SIG-M5 treated with dmso at 0.1 percent for 504 hours (cell line): ENCODE measurements around the gene SKP1.
"Not testable (repeated sequence)": the region's sequence is repeated elsewhere in the genome, so short reads cannot be mapped to it uniquely, and the experiment has no call there.

Experiments used
- DNase-seq: peaks from one replicate; lab custom pipeline; 2025; ENCODE audit not compliant: unreplicated experiment; lab: John Stamatoyannopoulos, UW

SKP1 gene

GRCh38 chr5:134176511-134177368 lies at the start of gene SKP1:
Gene SKP1 (minus strand): TSS chr5:134176950. CDS start chr5:134174022, 2,928 bp downstream.
- DNase-seq: peak; percentile 73

DNA sequence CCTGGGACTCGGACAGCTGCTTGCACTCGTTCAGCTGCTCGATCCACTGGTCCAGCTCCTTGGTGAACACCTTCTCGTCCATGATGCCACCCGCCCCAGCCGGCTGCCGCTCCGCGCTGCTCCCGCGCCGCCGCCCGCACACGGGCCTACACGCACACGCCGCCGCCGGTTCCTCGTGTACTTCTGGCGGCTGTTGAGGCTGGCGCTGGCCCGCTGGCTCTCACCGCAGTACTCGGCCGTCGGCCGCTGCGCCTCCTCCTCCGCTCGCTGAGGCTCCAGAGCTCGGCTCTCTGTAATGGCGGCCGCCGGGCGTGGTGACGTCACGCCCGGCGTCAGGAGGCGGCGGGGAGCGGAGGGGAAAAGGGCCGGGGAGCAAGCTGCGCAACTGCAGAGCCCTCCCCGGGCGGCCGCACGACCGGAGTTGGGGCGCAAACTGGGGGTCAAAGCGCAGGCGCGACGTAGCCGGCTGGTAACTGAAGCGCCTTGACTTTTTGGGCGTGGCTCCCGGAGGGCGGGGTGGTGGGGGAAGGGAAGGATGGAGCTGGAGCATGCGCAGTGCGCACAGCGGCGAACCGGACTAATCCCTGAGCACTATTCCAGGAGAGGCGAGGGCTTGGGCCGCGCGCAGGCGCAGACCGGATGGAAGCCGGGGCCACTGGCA lies 49.2 kb upstream of the SKP1 start, which contains the start of gene PPP2CA:
TSS of gene PPP2CA (minus strand) at position 294 of the 661 bp plus-strand sequence. CDS start at position 82, 212 bp downstream.
- peak; percentile 93 for DNase-seq

DNA sequence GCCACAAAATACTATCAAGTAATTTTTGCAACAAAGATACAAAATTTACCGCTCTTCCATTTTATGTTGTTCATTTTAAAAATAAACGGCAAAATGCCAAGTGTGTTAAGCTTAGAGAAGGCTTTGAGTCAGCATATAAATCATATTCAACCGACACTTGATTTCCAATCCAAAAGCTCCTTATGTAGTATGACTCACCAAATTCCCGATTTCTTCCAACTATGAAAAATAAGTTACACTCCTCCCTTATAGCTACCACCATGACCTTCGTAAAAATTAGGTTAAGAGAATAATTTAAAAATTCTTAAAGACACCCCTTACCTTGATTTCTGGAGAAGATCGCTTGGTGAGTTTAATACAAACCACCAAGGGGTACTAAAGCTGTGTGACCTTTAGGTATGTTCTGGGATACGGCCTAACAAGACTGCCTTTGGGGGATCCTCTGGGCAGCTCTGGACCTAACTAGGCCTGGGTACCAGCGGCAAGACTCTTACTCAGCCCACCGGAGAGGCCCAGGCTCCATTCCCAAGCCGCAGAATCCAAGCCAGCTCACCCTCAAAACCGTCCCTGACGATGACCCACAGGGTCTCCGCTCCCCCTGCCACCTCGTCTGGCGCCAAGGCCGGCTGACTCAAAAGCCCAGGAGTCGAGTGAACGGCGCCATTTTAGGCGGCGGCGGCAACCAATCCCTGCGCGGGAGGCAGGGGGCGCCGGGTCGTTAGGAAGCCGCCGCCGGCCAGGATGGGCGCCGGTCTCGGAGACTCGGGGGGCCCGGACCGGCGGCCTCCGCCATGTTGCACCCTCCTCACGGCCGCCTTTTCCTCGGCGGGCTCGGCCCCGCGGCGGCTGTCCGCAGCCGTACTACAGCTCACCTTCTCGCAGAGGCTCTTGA lies 48.4 kb upstream of the SKP1 start:
- DNase-seq: peak; percentile 36

- peak; percentile 42 for DNase-seq
These were observed 46.9 kb upstream of the SKP1 start for GRCh38 chr5:134223406-134224248.

- DNase-seq: not testable (repeated sequence)
These were observed 44.9 kb upstream of the SKP1 start for GRCh38 chr5:134221690-134222089.

GRCh38 chr5:134215757-134216156 lies 39.0 kb upstream of the SKP1 start:
- no peak for DNase-seq

DNA sequence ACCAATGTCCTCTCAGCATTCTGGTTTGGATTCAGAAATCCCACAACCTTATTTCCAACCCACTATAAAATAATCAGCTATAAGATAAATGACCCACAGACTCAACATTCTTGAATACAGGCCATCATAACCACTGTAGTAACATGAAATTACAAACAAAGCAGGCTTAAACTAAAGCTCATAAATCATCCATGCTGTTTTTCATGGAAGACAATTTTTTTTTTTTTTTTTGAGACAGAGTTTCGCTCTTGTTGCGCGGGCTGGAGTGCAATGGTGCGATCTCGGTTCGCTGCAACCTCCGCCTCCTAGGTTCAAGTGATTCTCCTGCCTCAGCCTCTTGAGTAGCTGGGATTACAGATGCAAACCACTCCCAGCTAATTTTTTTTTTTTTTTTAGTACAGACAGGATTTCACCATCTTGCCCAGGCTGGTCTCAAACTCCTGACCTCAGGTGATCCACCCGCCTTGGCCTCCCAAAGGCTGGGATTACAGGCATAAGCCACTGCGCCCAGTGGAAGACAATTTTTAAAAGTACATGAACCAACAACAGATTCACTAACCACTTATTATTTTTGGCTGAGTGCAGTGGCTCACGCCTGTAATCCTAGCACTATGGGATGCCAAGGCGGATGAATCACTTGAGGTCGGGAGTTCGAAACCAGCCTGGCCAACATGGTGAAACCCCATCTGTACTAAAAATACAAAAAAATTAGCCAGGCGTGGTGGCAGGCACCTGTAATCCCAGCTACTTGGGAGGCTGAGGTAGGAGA lies 34.7 kb upstream of the SKP1 start:
- DNase-seq: not testable (repeated sequence)

DNA sequence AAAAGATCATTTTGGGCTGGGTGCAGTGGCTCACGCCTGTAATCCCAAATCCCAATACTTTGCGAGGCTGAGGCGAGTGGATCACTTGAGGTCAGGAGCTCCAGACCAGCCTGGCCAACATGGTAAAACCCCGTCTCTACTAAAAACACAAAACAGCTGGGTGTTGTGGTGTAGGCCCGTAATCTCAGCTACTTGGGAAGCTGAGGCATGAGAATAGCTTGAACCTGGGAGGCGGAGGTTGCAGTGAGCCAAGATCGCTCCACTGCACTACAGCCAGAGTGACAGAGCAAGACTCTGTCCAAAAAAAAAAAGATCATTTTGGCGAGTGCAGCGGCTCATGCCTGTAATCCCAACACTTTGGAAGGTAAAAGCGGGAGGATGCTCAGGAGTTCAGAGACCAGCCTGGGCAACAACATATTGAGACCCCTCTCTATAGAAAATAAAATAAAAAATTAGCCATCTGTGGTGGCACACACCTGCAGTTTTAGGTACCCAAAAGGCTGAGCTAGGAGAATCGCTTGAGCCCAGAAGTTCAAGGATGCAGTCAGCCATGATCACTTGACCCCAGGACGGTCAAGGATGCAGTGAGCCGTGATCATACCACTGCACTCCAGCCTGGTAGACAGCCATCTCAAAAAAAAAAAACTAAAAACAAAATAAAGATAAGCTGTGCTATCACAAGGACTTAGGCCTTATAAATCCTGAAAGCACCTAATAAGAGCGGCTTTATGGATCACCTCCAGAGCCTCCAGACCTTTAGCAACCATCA lies 32.9 kb upstream of the SKP1 start:
- DNase-seq: no peak

- DNase-seq: no peak
These were observed 30.9 kb upstream of the SKP1 start for GRCh38 chr5:134207696-134208095.

- DNase-seq: no peak
These were observed 29.9 kb upstream of the SKP1 start for GRCh38 chr5:134206627-134207160.

DNA sequence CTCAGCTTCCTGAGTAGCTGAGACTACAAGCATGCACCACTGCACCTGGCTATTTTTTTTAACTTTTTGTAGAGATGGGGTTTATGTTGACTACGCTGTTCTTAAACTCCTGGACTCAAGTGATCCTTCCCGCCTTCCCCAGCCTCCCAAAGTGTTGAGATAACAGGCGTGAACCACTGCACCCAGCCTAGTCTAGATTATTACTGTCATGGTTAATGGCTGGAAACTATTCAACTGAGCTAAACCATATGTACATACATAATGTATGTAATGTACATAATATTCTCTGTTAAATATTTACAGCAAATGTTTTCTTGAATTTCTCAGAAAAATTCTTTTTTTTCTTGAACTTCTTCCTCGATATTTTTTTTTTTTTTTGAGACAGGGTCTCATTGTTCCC lies 27.8 kb upstream of the SKP1 start:
- DNase-seq: no peak

GRCh38 chr5:134203630-134204029 lies 26.9 kb upstream of the SKP1 start:
- no peak for DNase-seq

DNA sequence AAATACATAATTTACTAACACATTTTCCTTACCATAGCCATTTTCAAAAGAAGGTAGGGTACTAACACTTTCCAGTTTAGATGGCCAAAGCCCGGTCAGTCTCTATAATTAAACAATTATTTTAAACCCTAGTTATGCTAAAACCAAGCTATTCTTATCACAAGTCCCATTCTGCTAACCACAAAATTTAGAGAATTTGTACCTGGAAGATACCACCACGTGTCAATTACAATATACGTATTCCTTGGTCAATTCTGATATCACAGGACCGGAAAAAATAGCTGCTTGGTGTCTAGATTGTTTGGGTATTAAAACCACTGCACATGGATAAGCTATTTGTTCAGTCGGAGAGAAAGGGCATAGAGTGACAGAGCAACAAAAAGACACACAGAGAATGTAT lies 18.9 kb upstream of the SKP1 start:
- no peak for DNase-seq

- DNase-seq: no peak
These were observed 12.3 kb upstream of the SKP1 start for GRCh38 chr5:134189031-134189430.

DNA sequence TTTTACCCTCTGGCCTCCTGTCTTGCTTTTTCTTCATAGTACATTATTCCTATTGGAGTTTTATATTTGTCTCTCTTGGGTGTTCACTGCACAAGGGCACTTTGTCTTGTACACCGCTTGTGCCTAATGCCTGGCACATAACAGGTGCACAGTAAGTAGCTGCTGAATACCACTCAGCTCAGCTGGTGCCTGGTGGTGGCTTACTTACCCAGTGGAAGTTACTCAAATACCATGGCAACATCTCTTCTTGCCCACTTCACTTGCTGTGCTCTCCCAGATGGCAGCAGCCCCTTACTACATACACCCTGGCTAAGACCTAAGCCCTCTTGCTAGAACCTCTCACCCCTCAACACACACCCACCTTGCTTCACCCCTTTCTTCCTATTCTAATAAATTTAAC lies 11.3 kb upstream of the SKP1 start:
- no peak for DNase-seq

DNA sequence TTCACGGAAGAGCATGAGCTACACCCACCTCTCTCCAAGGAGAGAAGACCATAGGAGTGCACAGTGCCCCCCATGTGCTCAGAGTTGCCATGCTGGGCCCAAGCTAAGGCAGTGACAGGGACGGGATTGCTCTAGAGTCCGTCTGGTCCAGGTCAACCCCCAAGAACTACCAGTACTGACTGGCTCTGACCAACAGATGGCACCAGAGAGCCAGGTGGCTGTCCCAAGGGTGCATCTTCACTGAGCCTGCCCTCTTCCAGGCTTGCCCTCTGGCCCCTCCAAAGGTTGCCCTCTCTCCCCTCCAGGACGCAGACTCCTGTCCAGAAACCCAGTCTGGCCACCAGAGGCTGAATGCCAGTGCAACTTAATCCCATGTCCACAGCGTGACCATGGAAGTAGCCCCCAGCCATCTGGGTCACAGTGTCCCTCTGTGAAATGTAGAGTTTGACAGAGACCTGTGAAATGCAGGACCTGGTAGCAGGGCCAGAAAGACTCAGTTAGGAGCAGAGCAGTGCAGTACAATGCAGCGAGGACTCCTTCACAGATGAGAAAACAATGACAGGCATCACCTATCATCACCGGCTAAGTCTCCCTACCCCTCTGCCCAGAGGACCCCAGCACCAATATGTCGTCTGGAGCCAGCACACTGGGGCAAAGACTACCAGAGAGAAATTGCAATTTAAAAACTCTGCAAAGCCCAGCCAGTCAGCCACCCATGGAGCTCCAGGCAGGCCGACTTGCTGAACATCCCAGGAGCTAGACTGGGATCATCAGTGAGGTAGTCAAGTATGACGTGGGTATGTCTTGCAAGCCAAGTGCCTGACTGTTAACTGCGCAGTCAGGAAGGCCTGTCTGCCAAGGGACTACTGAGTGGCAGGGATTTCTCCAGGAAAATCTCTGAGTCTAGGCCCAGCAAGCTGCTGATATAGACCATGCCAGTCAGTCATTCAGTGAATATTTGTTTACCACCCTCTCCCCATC lies 7.7 kb upstream of the SKP1 start:
- DNase-seq: peak; percentile 65

DNA sequence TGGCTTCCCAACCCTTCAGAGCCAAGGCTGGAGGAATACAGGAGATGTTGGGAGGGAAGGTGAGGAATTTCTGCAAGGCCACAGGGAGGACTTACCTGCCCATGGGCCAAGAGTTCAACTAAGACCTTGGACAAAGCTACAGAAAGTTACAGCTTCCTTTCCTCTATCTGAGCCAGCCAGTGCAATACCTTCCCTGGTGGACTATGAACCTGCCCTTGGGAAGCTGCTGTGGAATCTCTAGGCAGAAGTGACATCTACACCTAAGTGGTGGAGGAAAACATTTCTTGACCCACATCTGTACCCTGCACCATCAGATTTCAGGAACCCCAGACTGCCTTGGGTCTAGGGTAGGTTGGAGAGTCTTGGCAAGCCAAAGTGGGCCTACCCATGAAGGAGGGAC lies 6.7 kb upstream of the SKP1 start:
- DNase-seq: no peak

DNA sequence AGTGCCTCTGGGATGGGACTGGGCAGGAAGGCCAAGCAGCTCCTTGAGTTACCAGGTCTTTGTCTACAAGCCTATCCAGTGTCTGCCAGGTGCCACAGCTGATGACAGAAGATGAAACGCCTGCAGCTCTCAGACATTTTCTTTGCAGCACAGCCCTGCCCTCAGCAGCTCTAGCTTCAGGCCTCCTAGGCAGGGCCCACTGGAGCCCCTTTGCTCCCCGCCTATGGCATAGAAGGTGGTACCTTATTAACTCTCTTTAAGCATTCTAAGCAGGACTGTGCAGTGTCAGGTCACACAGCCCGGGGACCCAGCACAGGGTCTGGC lies 1.3 kb upstream of the SKP1 start:
- DNase-seq: no peak
